HL-60 (cell line): ENCODE results near the gene AXIN1.

Experiments used
- DNase-seq, 2 experiments: peaks; one replicate each; pipeline ENCODE4 v3.0.0-alpha.2; 2010 to 2020; ENCODE audit warnings: low read depth in 1 of 2, low spot score in 1 of 2
- H3K27ac ChIP-seq: fragments of 250-450 bp; sonication (Bioruptor Pico); replicated peaks from 2 replicates; pipeline ENCODE4 v1.5.1; 2020; ENCODE audit warnings: mild to moderate bottlenecking, moderate library complexity
- H3K27me3 ChIP-seq: fragments of 250-450 bp; sonication (Bioruptor Pico); 2 replicates; pipeline ENCODE4 v1.5.1; 2021; ENCODE audit warnings: mild to moderate bottlenecking, moderate library complexity; ENCODE audit not compliant: insufficient read depth, poor library complexity, severe bottlenecking
- H3K4me3 ChIP-seq: replicated peaks from 2 replicates; pipeline ENCODE4 v1.5.1; 2011; ENCODE audit warnings: mild to moderate bottlenecking, control low read depth, low read length; ENCODE audit not compliant: insufficient read depth
- CTCF ChIP-seq: IDR thresholded peaks from one replicate; pipeline ENCODE4 v1.5.1; 2011; ENCODE audit warnings: low read length, control low read depth, inconsistent platforms; ENCODE audit not compliant: insufficient read depth
- GABPA ChIP-seq: IDR thresholded peaks from 2 replicates; pipeline ENCODE4 v1.6.1; 2012; ENCODE audit warnings: low read depth
- POLR2AphosphoS5 ChIP-seq: IDR thresholded peaks from 2 replicates; pipeline ENCODE4 v1.6.1; 2012; ENCODE audit warnings: low read depth
- REST ChIP-seq: IDR thresholded peaks from 2 replicates; pipeline ENCODE4 v1.6.1; 2012; ENCODE audit warnings: low read depth; ENCODE audit not compliant: insufficient replicate concordance
- SPI1 ChIP-seq: IDR thresholded peaks from 2 replicates; pipeline ENCODE4 v1.6.1; 2012; ENCODE audit warnings: low read depth, mild to moderate bottlenecking, borderline replicate concordance

Gene AXIN1

GRCh38 chr16:370979-371514, 18.5 kb upstream of the AXIN1 start:
- no peak overlapping the region for H3K4me3 ChIP-seq
- TF ChIP-seq POLR2AphosphoS5 (no peak), REST (no peak), GABPA (no peak), CTCF (no peak), SPI1 (no peak)
- DNase-seq, result no peak
- H3K27me3 ChIP-seq, result no peaks in the 10 kb centered on the region
- H3K27ac ChIP-seq, result peak overlapping the region; percentile 50

- TF ChIP-seq CTCF, result no peak
- TF ChIP-seq GABPA, result peak; percentile 94
- peak; percentile 70 for TF ChIP-seq POLR2AphosphoS5
- peak; percentile 35; the same call in 1 of the 2 replicates for TF ChIP-seq SPI1
- TF ChIP-seq REST, result no peak
- Histone ChIP-seq H3K4me3 (peak within 1 kb of the TSS; percentile 42), H3K27me3 (no peaks in the 10 kb centered on the region), H3K27ac (peak within 1 kb of the TSS; percentile 50)
- DNase-seq, result peak; percentile 86 to 96
Observed at GRCh38 chr16:370443-370842, 17.9 kb upstream of the AXIN1 start, which contains the start of gene MRPL28. Gene MRPL28, minus strand, starts transcription at chr16:370538. Its CDS starts 320 bp downstream, at chr16:370218.

- no peak for DNase-seq
- no peaks in the 10 kb centered on the region for H3K27me3 ChIP-seq
- peak overlapping the region; percentile 42 for H3K4me3 ChIP-seq
- TF ChIP-seq CTCF (no peak), POLR2AphosphoS5 (no peak), GABPA (no peak), SPI1 (no peak), REST (no peak)
- H3K27ac ChIP-seq, result no peak overlapping the region
Observed at GRCh38 chr16:369866-370436, 17.4 kb upstream of the AXIN1 start.
